HG02610 (cell line): ENCODE data around the gene DUSP15.

Source experiments
- ATAC-seq: cut with Tn5 transposase; IDR thresholded peaks from one replicate; pipeline ENCODE4 v1.9.1; 2021; ENCODE audit warnings: mild to moderate bottlenecking, moderate library complexity; ENCODE audit not compliant: unreplicated experiment

DUSP15 gene

DNA sequence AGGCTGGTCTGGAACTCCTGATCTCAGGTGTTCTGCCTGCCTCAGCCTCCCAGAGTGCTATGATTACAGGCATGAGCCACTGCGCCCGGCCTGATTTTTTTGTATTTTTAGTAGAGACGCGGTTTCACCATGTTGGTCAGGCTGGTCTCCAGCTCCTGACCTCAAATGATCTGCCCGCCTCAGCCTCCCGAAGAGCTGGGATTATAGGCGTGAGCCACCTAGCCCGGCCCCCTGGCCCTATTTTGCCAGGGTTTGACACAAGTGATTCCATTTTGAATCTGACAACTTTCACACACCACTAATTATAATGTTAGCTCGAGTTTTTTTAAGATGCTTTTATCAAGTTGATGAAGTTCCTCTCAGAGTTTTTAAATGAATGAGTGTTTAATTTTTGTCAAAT lies 25.7 kb upstream of the DUSP15 start:
- no peak for ATAC-seq

DNA sequence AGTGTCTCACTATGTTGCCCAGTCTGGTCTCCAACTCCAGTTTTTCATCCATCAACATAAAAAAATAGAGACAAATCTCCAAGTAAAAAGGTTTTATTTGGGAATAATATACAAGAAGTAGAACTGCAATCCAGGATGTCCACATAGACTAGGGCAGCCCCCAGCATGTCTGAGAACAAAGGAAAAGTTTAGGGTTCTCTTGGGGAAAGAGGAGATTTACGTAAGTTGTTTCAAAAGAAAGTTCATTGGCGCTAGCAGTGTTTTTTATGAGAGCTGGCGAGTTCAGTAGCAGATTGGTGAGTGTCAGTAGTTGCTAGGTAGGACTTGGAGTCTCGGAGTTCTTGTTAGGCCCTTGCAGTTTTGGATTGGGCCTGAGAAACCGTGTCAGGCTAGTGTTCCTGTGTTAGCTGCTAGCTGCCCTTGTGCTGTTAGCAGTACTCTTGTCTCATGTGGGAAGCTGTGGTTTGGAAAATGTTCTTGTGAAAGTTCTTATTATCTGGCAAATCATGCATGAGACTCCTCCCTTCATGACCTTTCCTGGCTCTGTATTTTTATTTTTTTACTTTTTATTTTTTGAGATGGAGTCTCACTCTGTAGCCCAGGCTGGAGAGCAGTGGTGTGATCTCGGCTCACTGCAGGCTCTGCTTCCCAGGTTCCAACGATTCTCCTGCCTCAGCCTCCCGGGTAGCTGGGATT lies 24.8 kb upstream of the DUSP15 start:
- peak; percentile 99 for ATAC-seq

DNA sequence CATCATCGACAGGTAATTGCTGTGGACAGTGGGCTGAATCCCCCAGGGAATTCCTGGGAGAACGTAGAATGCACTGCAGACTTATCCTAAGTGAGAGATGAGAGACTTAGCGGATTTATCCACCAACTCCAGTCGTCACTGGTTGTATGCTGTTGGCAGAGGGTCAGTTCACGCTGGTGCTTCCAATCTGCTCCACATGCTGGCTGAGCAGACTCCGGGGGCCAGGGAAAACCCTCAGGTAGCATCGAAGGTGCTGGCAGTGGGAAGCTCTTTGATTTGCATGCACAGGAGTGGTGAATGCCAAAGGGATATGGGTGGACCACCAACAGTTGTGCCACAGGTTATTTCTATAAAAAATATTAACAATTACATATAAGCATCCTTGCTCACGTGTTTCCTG lies 20.3 kb upstream of the DUSP15 start:
- no peak for ATAC-seq

DNA sequence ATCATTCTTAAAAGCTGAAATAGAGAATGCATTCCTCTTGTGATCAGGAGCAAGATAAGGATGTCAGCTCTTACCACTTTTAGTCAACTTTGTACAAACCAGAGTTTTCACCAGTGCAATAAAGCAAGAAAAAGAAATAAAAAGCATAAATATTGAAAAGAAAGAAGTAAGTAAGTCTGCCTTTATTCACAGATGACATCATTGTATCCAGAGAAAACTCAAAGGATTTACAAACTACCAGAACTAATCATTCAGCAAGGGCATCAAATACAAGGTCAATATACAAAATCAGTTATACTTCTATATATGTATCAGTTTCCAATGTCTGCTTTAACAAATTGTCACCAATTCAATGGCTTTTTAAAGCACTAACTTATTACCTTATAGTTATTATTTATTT lies 13.5 kb upstream of the DUSP15 start:
- ATAC-seq = no peak

DNA sequence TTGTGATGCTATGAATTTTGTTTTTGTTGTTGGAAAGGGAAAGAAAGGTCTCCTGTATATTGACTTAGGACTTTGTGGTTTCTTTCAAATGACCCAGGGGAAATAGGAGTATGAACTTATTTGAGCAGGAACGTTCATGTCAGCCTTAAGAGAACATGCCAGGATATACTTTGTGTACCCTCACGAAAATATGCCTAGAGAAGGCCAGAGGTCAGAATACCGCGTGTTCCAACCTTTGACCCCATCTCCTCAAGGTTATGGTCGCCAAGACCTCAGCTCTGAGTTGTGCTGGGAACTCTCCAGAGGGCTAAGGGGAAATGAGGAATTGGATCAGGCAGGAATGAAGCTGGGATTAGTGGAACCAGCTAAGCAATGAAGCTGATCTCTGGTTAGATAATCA lies 11.6 kb upstream of the DUSP15 start:
- ATAC-seq = no peak

DNA sequence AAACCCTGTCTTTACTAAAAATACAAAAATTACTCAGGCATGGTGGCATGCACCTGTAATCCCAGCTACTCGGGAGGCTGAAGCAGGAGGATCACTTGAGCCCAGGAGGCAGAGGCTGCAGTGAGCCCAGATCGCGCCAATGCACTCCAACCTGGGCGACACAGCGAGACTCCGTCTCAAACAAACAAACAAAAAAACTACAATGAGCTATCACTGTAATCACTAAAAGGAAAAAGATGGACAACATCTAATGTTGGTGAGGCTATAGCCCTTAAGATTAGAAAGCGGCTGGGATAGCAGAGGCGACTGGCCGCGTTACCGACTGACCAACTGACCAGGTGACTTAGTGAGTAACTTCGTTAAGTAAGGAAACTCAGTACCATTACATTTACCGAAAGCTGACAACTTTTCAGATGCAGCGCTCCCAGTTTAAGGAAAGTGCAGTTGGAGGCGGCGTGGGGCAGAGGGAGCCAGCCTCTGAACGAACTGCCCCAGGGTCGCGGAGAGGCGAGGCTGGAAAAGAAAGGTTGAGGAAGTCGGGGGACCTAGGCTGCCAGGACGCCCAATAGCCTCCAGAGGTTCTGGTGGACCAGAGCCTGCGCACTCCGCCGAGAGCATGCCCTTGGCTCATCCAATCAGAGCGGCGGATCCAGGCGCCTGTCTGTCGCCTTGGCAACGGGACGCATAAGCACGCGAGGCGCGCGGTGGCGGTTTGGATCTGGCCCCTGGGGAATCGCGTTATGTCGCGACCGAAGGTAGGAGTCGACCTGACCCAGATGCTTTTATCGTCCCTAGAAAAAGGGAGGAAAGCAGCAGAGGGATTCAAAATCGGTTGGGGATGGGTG lies 9.0 kb upstream of the DUSP15 start:
- ATAC-seq = peak; percentile 91

DNA sequence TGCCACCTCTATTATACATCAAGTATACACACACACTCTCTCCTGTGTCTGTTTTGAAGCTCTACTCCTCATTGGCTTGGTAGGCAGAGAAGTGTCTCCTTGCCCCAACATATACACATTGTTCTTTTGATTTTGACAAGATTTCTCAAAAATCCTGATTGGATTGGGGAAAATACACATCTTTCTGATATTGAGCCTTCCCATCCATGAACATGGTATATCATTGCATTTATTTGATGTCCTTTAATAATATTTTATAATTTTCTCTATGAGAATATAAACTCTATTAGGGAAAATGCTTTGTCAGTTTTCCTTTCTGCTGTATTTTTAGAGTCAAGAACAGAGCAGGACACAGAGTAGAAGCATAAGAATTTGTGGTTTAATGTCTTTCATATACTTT lies 7.4 kb upstream of the DUSP15 start:
- no peak for ATAC-seq

DNA sequence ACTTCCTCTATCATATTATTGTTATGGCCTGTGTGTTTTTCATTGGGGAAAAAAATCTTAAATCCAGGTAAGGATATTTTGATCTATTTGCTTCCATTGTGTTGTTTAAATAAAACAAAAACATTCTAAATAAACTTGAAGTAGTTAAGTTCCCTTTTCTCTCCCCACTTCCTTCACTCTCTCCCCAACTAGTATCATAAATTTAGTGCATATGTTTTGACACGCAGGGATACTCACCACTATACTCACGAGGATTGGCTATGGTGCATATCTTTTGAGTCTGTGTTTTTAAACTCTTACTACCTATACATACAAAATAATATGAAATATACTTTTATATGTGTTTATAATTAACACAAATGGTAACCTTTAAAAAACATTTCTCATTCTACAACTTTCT lies 5.3 kb upstream of the DUSP15 start:
- ATAC-seq = no peak

DNA sequence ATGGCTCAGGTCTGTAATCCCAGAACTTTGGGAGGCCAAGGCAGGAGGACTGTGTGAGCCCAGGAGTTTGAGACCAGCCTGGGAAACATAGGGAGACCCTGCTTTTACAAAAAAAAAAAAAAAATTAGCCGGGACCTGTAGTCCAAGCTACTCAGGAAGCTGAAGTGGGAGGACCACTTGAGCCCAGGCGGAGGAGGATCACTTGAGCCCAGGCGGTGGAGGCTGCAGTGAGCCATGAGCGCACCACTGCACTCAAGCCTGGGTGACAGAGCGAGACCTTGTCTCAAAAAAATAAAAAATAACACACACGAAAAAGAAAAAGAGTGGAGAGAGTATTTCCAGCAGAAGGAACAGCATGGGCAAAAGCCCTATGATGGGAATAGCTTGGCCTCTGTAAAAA lies 2.1 kb upstream of the DUSP15 start:
- no peak for ATAC-seq

DNA sequence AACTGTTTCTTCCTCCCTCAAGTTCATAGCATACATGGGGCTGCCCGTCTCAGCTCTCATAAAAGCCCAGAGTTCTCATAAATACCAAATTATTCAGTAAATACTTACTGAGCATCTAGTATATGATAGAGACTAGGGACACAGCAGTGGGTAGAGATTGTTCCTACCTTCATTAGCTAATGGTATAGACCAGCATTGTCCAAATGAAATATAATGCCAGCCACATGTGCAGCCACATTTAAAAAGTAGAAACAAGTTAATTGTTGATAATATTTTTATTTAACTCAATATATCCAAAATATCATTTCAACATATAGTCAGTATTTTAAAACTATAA lies 1.3 kb upstream of the DUSP15 start:
- ATAC-seq = no peak

DNA sequence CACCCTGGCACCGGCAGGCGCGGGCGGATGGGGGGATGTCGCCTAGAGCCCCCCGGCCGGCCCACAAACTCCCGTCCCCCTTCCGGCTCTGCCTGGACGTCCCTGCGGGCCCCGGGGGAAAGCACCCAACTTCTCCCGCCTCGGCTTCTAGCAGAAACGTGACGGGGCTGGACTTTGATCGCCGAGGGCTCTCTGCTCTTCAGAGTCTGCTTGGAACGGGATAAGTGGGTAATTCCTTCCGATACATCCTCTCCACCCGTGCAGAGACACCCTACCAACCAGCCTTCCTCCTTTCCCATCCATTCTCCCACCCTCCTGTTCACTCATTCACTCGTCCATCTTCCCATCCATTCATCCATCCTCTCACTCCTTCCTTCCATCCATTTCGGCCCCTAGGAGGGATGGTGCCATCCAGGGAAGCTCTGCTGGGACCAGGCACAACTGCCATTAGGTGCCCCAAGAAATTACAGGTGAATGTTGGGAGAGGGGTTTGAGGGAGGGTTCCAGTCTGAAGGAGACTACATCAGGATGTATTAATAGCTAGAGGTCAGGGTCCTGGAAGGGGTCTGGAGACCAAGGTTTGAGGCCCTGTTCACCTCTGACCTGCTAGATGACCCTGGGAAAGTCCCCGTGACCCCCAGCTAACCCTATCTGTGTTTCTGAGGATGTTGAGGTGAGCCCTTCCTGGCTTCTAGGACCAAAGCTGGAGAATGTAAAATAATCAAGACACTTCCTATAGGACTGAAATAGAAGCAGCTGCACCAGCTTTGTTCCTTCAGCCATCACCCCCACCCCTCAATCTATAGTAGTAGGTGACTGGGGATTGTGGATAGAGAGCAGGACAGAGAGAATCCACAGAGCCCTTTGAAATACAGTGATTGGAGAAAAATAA lies 645 bp upstream of the DUSP15 start:
- no peak for ATAC-seq

DNA sequence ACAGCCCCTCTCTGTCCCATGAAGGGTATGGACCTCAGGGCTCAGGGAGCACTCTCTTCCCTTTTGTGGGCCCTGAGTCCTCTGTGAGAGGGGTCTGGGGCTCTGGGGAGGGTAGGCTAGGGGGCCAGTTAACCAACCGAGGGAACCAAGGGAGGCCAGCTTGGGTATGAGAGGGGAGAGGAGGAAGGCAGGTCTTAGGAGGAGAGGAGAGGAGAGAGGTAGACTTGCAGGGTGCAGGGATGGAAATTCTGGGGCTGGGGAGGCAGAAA lies 720 bp downstream of the DUSP15 start:
- no peak for ATAC-seq

DNA sequence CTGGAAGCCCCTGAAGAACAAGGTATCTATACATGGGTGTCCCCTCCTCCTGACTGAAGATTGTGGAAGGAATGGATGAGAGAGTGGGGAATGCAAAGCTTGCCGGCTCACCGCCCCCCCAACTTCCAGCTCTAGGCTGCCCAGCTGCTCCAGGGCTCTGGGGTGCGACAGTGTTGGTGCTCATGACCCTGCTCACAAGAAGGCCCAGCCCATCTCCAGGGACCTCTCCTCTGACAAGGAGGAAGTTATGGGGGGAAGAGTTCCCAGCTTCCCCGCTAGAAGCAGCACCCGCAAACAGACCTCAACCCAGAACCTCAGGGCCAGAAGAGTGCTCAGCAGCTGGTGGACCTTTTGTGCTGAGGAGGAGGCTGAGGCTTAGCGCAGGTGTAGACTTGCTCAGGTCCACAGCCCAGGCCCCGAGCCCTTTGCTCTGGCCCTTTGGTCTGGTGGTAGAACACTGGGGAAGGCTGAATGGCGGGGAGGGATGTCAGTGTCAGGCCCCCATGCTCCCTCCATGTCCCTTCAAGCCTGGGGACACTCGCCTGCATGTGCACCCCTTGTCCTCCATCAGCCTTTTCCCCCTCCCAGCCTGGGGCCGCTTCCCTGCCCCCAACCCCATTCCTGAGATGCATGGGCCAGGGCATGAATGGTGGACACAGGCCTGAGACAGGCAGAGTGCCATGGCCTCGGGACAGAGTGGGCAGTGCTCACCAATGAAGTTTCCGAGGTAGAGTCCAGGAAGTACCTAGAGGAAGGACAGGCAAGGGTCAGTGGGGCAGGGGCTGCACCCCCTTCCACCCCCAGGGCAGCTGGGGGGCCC lies 1.3 kb downstream of the DUSP15 start:
- ATAC-seq = no peak

DNA sequence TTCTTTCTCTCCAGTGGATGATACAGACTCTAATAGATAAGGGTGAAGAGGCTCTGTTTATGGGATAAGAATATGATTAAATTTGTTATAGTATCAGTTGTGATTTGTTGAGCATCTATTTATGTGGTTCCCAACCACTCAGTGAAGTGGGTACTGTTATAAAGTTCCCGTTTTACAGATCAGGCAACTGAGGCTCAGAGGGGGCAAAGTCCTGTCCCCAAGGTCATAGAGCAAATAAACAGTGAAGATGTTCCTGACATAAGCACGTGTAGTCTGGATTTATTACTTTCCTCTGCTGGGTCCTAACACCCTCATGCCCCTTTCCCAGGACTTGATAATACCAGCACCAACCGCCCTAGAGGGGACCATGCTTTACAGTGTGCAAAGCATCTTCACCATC lies 4.1 kb downstream of the DUSP15 start:
- no peak for ATAC-seq

DNA sequence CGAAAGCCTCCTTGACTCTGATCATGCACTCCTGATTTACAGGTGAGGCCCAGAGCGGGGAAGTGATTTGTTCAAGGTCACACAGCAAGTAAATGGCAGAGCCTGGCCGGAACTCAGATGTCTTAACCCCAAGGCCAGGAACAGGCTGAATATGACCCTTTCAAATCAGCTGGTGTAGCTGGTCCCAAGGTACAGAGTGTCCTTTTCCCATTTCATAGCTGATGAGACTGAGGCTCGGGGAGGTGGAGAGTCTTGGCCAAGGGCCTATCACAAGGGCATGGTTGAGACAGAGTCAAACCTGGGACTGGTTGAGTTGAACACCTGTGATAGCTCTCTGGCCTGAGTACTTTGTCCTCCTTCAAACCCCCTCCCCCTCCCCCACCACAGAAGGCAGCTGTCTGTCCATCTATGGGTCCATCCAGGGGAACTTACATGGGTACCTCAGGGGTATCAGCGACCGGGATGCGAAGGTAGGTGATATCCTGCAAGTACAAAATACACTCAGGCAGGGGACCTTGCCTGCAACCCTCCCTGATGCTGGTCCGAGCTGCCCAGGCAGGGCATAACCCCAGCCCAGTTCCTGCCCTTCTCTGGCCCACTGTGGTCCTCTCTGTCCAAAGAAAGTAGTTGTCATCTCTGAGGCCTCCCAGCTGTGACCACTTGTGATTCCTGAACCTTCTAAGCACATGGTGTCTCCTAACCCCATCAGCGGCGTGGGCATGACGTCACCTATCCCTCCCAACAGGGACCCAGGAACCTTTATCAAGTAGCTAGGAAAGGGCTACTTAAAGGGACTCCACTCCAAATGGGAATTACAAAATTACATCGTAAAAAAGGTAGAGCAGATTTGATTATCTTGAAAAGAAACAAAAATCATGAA lies 5.6 kb downstream of the DUSP15 start:
- no peak for ATAC-seq

DNA sequence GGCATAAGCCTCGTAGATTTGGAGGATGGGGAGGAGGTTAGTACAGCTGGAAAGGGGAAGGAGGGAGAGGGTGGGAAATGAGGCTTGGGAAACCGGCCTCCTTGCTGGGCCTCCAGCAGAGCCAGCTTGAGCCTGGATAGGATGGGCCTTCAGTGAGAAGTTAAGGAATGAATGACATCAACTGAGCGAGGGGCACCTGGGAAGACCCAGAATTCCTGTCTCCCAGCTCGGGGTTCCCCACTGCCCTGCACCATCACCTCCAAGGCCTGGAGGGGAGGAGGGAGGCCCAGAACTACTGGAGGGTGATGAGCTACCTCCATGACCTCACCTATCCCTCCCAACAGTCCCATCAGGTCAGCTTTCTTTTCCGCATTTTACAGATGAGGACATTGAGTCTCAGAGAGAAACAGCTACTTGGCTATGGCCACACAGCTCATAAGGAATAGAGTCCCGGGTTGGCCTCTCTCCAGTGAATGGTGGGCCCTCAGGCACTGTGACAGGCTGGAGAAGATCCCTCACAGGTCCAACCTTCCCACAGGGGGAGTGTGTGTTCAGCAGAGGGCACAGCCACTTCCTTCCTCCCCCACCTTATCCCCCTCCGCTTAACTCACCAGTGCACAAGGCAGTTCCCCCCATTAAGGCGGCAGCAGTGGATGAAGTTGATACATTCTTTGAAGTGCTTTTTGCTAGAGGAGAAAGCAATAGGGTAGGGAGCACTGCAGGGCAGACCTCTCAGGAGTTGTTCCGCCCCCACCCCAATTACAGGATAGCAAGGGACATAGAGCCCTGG lies 6.8 kb downstream of the DUSP15 start:
- no peak for ATAC-seq

DNA sequence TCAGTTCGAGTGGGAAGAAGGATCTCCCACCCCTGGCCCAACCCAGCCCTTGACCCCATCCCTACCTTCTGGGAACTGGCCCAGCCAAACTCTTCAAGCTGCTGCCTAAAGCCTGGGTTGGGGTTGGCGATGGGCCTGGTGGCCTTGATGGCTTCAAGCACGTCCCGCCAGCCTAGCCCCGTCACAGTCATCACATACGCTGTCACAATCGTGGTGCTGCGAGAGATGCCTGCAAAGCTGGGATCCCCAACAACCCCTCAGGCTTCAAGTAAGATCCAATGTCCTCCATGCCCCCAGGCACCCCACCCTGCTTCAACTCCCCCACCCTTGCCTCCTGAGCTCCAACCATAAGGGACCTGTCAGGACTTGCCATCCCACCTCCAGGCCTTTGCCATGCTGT lies 7.8 kb downstream of the DUSP15 start:
- ATAC-seq = no peak

DNA sequence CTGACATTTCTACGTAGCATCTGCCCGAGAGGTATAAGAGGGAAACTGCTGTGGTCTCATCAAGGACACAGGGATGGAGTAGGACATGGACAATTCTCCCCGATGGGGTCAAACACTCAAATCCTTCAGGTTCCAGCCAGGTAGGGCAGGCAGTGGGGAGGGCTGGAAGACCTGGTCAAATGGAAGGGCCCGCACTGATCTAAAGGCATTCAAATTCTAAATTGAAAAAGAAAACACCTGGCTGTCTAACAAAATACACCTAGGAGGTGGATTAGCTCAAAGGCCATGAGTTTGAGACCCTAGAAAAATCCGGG lies 8.2 kb downstream of the DUSP15 start:
- no peak for ATAC-seq

DNA sequence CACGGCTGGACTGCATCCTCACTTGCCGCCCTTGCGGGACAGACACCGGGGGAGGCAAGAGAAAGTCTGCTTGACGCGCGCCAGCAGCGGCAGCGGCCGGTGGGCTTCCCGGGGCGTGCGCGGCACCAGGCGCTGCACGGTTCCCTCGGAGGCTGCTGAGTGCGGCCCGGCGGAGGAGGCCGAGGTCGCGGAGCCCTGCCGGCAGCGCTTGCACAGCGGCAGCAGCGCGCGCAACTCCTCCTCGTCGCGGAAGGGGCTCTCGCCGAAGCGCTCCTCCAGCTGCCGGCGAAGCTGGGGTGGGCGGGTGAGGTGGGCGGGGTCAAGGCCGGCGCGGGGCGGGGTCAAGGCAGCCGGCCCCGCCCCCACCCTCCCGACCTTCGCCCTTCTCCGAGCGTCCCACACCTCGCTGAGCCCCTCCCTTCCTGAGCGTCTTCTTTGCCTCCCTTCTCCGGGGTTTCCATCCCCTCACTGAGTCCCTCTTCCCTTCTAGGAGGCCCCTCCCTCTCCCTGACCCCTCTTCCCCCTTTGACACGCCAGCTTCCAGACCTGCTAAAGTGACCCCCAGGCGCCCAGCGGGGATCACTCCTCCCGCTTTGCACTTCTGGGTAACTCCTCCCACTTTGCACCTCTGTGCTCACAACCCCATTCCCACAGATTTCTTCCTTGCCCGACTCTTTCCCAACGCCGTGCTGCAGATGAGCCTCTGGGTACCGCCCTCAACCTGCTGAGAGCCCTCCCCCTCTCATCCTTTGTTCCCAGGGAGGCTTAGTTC lies 8.8 kb downstream of the DUSP15 start:
- ATAC-seq = peak; percentile 56
